Prostate gland (tissue), 2 donors: ENCODE measurements around the gene FNDC7. TPM values are rescaled to one million over a fixed set of nuclear protein-coding genes. Genes with fewer than 3 reads are reported as not detected.

Experiments
- DNase-seq: peaks from one replicate; pipeline ENCODE4 v3.0.0-alpha.2; 2019; ENCODE audit warnings: low spot score
- H3K27ac ChIP-seq, 2 donors: fragments of 200-600 bp; sonication (generic); 2 replicates each; pipeline ENCODE4 v1.5.1; 2017 to 2019
- H3K27me3 ChIP-seq: fragments of 200-600 bp; sonication (generic); replicated peaks from 2 replicates; pipeline ENCODE4 v1.5.1; 2019; ENCODE audit not compliant: insufficient read depth
- H3K36me3 ChIP-seq, 2 donors: fragments of 200-600 bp; sonication (generic); 1 replicate in 1 of 2; 2 replicates in 1 of 2; pipeline versions ENCODE4 v1.5.1 to v1.8.1; 2017 to 2019
- H3K4me1 ChIP-seq: fragments of 200-600 bp; sonication (generic); replicated peaks from 2 replicates; pipeline ENCODE4 v1.5.1; 2019
- H3K4me3 ChIP-seq, 2 donors: fragments of 200-600 bp; sonication (generic); 2 replicates each; pipeline ENCODE4 v1.5.1; 2017 to 2019
- H3K9me3 ChIP-seq: fragments of 200-600 bp; sonication (generic); 2 replicates; pipeline ENCODE4 v1.5.1; 2017
- CTCF ChIP-seq, 4 experiments: fragments of 200-600 bp in 2 of 4; fragments of 450-650 bp in 2 of 4; sonication (generic) in 2 of 4; IDR thresholded peaks; 1 replicate in 3 of 4; 2 replicates in 1 of 4; pipeline ENCODE4 v1.5.1; 2016 to 2019; ENCODE audit warnings: antibody characterized with exemption in 4 of 4, mild to moderate bottlenecking in 2 of 4, moderate library complexity in 2 of 4
- POLR2A ChIP-seq: fragments of 450-650 bp; IDR thresholded peaks from one replicate; pipeline ENCODE4 v1.6.1; 2016; ENCODE audit warnings: antibody characterized with exemption, mild to moderate bottlenecking
- POLR2AphosphoS5 ChIP-seq: sonication (generic); formaldehyde crosslinking; IDR thresholded peaks from one replicate; pipeline ENCODE4 v1.6.1; 2017; ENCODE audit warnings: antibody characterized with exemption
- WGBS: methylation state at CpG from one replicate; pipeline ENCODE4 v1.1.5; 2018; 5-methylcytosine and 5-hydroxymethylcytosine counted together
- intact Hi-C: fragments of 100-400 bp; cut with DNase I; formaldehyde crosslinking; loops from one replicate; pipeline ENCODE4 v1.14.2; 2022
- total RNA-seq, 2 donors: library from RNA; depleted of rRNA; stranded (reverse); fragments of >200 nt; gene quantifications; one replicate each; pipeline ENCODE4 v1.1.0, GENCODE V29; 2016

FNDC7 gene
- total RNA-seq, 2 donors from 2014 or later: 3.3 TPM; not detected in 1

- 89% methylated on average over 6 of the region's 6 CpGs for WGBS
- Histone ChIP-seq H3K27me3 (no peaks in the 10 kb centered on the region), H3K4me3 (no peak overlapping the region), H3K4me1 (no peaks in the 10 kb centered on the region), H3K27ac (no peak overlapping the region), H3K9me3 (no peaks in the 10 kb centered on the region), H3K36me3 (peaks cover 0 to 2% of the 10 kb centered on the region in 2 donors)
- intact Hi-C loops: no loop called here
- DNase-seq: no peak
- TF ChIP-seq CTCF (IDR thresholded peaks at IDR 0.05): no peak
- no peak for TF ChIP-seq POLR2A
- TF ChIP-seq POLR2AphosphoS5: no peak
Observed at GRCh38 chr1:108785264-108785663, 72.6 kb downstream of the FNDC7 start.

GRCh38 chr1:108785880-108786279 is 73.2 kb downstream of the FNDC7 start:
- H3K36me3 ChIP-seq: peaks cover 0 to 2% of the 10 kb centered on the region in 2 donors
- 100% methylated on average over 2 of the region's 2 CpGs for WGBS

GRCh38 chr1:108791790-108792189 is 79.1 kb downstream of the FNDC7 start:
- no peaks in the 10 kb centered on the region for H3K27me3 ChIP-seq
- intact Hi-C loops: no loop called here
- H3K36me3 ChIP-seq: no peaks in the 10 kb centered on the region
- no peak for DNase-seq
- H3K4me3 ChIP-seq: no peak overlapping the region
- TF ChIP-seq POLR2AphosphoS5 (no peak), CTCF (IDR thresholded peaks at IDR 0.05) (no peak), POLR2A (no peak)
- H3K4me1 ChIP-seq: no peaks in the 10 kb centered on the region
- no peaks in the 10 kb centered on the region for H3K9me3 ChIP-seq
- WGBS: 94% methylated on average over 1 of the region's 1 CpG
- H3K27ac ChIP-seq: no peak overlapping the region

More at GRCh38 chr1:108785880-108786279, 73.2 kb downstream of the FNDC7 start:
- no peaks in the 10 kb centered on the region for H3K27me3 ChIP-seq
- no peak for TF ChIP-seq CTCF (IDR thresholded peaks at IDR 0.05)
- TF ChIP-seq POLR2A: no peak
- TF ChIP-seq POLR2AphosphoS5: no peak
- DNase-seq: no peak
- no peak overlapping the region for H3K27ac ChIP-seq
- intact Hi-C loops: no loop called here
- no peaks in the 10 kb centered on the region for H3K4me1 ChIP-seq
- H3K9me3 ChIP-seq: no peaks in the 10 kb centered on the region
- no peak overlapping the region for H3K4me3 ChIP-seq

Other genes starting within 250 kb of the FNDC7 start
- 10 to 100 TPM; 12.4 to 20.3 TPM for gene EEIG2, start 152.8 kb upstream of the FNDC7 start, total RNA-seq
- 10 to 100 TPM in 1 of 2 donors, 1 to 10 TPM in 1; 2.5 to 22.1 TPM for gene HENMT1, start 51.8 kb upstream of the FNDC7 start, total RNA-seq
- gene PRPF38B, start 20.6 kb upstream of the FNDC7 start, total RNA-seq: 10 to 100 TPM; 18.9 to 24.2 TPM
- 10 to 100 TPM; 41.1 to 55.4 TPM for gene STXBP3, start 33.8 kb downstream of the FNDC7 start, total RNA-seq
- gene AKNAD1, start 144.2 kb downstream of the FNDC7 start, total RNA-seq: 1 to 10 TPM in 1 of 2 donors, not detected in 1; 1.4 TPM
- gene GPSM2, start 164.1 kb downstream of the FNDC7 start, total RNA-seq: 10 to 100 TPM; 10.6 to 10.7 TPM